ENCODE measurements around the gene MMP15. TPM values are rescaled to one million over a fixed set of nuclear protein-coding genes. Genes with fewer than 3 reads are reported as not detected.
"Not testable (repeated sequence)": the region's sequence is repeated elsewhere in the genome, so short reads cannot be mapped to it uniquely, and the experiment has no call there.

Gene MMP15
- total RNA-seq, 1 donor from 2014 or later = 5.1 TPM

DNA sequence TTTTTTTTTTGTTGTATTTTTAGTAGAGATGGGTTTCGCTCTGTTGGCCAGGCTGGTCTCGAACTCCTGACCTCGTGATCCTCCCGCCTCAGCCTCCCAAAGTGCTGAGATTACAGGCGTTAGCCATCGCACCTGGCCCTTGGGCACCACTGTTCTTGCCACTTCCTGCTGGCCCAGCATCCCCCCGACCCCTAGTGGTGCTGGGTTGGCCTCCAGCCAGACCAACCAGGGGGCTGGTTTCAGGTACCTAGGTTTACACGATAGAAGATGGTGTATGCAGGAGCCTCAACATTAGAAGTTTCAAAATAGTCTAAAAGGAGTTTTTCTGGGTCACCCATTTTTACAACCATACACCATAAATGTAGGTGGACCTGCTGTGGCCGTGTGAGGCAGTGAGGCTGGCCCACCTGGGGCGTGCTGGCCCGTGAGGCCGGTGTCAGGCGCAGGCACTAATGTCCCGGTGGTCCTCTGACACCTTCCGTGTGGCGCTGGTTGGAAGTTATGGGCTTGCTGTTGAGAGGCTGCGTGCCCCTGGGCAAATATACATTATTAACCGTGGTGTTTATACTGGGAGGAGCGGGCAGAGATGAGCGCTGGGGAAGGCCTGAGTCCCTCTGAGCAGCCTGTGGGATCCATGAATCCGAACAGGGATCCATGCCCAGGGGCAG lies 60.2 kb downstream of the MMP15 start:
- DNase-seq (ENCODE audit: low read depth, low spot score) = no peak

DNA sequence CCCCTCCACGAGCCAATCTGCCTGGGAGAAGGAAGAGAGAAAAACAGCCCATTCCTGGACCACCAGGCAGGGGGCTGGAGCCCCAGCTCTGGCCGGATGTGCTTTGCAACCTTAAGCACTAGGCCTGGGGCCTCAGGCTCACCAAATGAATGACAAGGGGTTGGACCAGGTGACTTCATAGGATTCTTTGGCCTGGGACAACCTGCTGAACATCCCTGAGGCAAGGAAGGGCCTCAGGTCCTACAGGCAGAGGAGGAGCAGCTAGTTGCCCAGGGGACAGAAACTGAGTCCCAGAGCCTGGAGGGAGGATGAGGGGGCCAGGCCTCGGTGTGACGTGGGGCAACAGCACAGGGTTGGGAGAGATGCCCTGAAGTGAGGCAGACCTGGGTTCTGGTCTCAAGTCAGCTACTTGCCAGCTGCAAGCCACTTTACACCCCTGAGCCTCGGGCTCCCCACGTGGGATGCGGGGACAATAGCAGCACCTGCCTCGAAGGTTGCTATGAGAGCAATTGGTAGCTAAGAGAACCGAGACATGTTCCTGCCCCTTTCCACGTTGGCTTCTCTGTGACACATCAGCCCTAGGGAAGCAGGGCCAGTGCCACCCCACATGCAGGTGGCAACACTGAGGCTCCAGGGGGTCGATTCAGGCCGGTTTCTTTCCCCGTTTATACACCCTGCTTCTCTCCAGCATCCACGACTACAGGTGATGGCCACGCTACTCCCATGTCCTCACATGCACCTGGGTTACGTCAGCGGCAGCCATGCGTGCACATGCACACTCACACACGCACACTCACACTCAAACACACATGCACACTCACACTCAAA lies 61.0 kb downstream of the MMP15 start:
- DNase-seq (ENCODE audit: low read depth, low spot score) = no peak

DNA sequence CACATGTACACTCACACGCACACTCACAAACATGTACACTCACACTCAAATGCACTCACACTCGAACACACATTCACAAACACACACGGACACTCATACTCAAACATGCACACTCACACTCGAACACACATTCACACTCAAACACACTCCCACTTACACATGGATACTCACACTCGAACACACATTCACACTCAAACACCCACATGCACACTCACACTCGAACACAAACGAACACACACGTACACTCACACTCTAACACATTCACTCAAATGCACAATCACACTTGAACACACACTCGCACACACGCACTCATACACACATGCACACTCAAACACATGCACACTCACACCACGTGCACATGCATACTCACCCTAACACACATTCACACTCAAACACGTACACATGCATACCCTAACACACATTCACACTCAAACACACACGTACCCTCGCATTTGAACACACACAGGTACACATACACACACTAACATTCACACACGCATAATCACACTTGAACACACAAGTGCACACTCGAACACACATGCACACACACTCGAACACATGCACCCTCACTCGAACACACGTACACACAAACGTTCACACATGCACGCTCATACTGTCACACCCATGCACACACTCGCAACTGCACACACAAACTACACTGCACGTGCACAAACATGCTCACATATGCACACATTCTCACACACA lies 61.8 kb downstream of the MMP15 start:
- no peak for DNase-seq (ENCODE audit: low read depth, low spot score)

DNA sequence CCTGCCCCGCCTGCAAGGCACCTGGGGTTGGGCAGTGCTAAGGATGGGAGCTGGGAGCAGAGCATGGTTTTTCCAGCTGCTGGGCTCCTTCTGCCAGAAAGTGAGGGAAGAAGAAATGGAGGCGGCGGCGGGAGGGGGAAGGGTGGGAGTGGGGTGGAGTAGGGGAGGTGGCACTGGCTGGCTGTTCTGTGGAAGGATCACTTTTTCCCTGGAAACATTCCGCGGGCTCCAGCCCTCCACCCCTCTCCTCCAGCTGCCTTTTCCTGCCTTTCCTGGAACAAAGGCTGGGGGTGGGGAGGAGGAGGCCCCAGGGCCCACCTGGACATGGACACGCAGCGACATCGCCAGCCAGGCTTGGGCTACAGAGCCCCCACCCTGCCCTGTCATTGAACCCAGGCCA lies 62.5 kb downstream of the MMP15 start:
- DNase-seq (ENCODE audit: low read depth, low spot score) = no peak

DNA sequence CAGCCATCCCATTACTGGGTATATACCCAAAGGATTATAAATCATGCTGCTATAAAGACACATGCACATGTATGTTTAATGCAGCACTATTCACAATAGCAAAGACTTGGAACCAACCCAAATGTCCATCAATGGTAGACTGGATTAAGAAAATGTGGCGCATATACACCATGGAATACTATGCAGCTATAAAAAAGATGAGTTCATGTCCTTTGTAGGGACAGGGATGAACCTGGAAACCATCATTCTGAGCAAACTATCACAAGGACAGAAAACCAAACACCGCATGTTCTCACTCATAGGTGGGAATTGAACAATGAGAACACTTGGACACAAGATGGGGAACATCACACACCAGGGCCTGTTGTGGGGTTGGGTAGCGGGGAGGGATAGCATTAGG lies 64.8 kb downstream of the MMP15 start:
- DNase-seq (ENCODE audit: low read depth, low spot score) = not testable (repeated sequence)

DNA sequence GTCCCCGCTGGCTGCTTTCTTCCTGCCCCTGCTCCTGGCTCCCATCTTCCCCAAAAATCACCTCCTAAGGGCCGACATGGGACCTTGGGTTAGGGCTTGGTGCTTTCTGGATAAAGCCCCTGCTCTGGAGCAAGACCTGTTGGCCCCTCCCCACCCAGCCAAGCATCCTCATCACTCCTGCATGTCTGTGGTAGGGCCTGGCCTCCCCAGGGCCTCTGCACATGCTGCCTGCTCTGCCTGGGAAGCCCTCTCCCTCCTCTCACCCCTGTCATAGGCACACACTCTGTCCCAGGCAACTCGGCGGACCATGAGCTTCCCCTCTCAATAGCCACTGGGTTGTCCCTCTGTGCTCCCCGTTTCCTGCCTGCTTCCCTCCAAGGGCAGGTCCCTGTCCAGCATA lies 68.5 kb downstream of the MMP15 start:
- no peak for DNase-seq (ENCODE audit: low read depth, low spot score)

DNA sequence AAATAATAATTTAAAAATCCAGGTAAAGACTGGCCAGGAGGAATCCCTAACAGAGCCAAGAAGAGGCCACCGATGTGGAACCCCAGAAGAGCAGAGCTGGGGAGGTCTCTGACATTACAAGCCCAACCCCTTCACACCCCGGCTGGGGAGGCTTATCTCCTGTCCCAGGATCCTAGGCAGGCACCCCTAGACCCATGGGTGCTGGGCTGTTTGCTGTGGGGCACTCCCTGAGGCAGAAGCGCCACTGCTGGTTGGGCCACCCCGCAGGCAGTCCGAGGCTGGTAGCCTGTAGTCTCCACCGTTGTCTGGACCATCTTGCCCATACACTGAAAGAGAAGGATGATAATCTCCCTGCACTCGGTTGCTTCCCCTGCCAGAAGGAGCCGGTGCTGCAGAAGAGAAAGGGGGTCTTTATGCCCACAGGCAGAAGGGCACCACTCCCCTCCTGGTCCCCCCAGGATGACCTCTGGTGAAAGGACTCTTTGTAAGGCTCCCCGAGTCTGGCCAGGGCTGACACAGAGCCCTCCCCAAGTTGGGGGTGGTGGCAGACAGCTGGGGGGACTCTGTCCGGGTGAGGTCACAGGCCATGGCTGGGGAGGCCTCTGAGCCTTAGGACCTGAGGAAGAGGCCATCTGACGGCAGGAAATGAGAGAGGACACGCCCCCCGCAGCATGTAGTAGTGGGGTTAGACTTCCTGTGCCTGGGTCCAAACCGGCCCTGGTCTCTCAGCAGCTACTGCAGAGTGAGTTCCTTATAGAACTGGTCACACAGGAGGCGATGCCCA lies 69.4 kb downstream of the MMP15 start:
- DNase-seq (ENCODE audit: low read depth, low spot score) = no peak

DNA sequence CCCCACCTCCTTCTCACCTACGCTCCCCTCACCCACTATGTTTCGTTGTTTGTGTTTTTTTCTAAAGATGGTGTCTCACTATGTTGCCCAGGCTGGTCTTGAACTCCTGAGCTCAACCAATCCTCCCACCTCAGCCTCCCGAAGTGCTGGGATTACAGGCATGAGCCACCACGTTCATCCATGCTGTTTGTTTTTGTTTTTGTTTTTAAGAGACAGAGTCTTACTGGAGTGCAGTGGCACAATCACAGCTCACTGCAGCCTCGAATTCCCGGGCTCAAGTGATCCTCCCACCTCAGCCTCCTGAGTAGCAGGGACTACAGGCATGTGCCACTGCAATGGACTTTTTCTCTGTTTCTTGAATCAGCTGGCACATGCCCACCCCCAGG lies 70.0 kb downstream of the MMP15 start:
- not testable (repeated sequence) for DNase-seq (ENCODE audit: low read depth, low spot score)

DNA sequence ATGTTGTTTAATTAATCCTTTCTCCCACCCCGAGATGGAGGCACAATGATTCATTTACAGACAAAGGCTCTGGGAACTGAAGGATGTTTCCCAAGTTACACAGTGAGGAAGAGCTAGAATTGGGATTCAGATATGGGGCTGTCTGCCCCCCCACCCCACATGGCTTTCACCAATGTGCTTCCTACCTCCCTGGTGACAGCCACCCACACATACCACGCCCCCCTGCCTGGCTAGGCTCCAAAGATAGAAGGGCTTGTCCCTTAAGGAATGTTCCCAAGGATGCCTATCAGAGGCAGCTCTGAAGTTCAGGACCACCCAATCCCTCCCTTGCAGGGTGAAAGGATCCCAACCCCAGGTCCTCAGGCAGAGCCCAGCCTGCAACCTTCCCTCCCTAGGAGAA lies 70.7 kb downstream of the MMP15 start:
- DNase-seq (ENCODE audit: low read depth, low spot score) = no peak

Other genes with a start within 250 kb of the MMP15 start
- gene KIFC3, start 223.3 kb upstream of the MMP15 start, total RNA-seq = 53.3 and 65.0 TPM in 2 replicates
- gene CNGB1, start 54.6 kb upstream of the MMP15 start, total RNA-seq = 0.11 and 0.20 TPM in 2 replicates
- 2.7 and 4.1 TPM in 2 replicates for gene ZNF319, start 25.1 kb upstream of the MMP15 start, total RNA-seq
- gene USB1, start 24.3 kb upstream of the MMP15 start, total RNA-seq = 37.3 and 71.8 TPM in 2 replicates
- gene CFAP20, start 103.6 kb downstream of the MMP15 start, total RNA-seq = 41.7 and 57.1 TPM in 2 replicates
- 45.0 and 49.7 TPM in 2 replicates for gene CSNK2A2, start 172.4 kb downstream of the MMP15 start, total RNA-seq